Fibroblast of lung (primary cell): ENCODE data around the gene PDIA5. TPM values are rescaled to one million over a fixed set of nuclear protein-coding genes. Genes with fewer than 3 reads are reported as not detected.

ENCODE experiments used
- DNase-seq, 2 donors: peaks; one replicate each; pipeline versions ENCODE4 v3.0.0 to v3.0.0-alpha.2; 2010; ENCODE audit warnings: low read depth in 2 of 2
- H2AFZ ChIP-seq: 2 replicates; pipeline ENCODE4 v1.5.1; 2012; ENCODE audit warnings: low read length, control low read depth, inconsistent platforms
- H3K27ac ChIP-seq: 2 replicates; pipeline ENCODE4 v1.5.1; 2011; ENCODE audit warnings: low read length, control low read depth; ENCODE audit not compliant: insufficient read depth
- H3K27me3 ChIP-seq: 2 replicates; pipeline ENCODE4 v1.5.1; 2011; ENCODE audit warnings: mild to moderate bottlenecking, low read length; ENCODE audit not compliant: control insufficient read depth, insufficient read depth
- H3K36me3 ChIP-seq: 2 replicates; pipeline ENCODE4 v1.5.1; 2011; ENCODE audit warnings: low read length; ENCODE audit not compliant: control insufficient read depth, insufficient read depth
- H3K4me1 ChIP-seq: 2 replicates; pipeline ENCODE4 v1.5.1; 2011; ENCODE audit warnings: low read length; ENCODE audit not compliant: control insufficient read depth, insufficient read depth; ENCODE audit errors: extremely low read depth
- H3K4me2 ChIP-seq: 2 replicates; pipeline ENCODE4 v1.5.1; 2011; ENCODE audit warnings: low read length, control low read depth; ENCODE audit not compliant: insufficient read depth; ENCODE audit errors: extremely low read depth
- H3K4me3 ChIP-seq, 4 experiments: fragments of 200-600 bp in 1 of 4; sonication (generic) in 1 of 4; replicated peaks in 1 of 4; 2 replicates each; pipeline ENCODE4 v1.5.1; 2011 to 2016; ENCODE audit warnings: low read length in 4 of 4, low read depth in 3 of 4, mild to moderate bottlenecking in 3 of 4, control low read depth in 2 of 4, inconsistent platforms in 1 of 4, mixed read lengths in 1 of 4; ENCODE audit not compliant: insufficient read depth in 1 of 4; ENCODE audit errors: control extremely low read depth in 1 of 4
- H3K79me2 ChIP-seq: 2 replicates; pipeline ENCODE4 v1.5.1; 2012; ENCODE audit warnings: mild to moderate bottlenecking, low read length, inconsistent platforms; ENCODE audit not compliant: control insufficient read depth, insufficient read depth
- H3K9ac ChIP-seq: 2 replicates; pipeline ENCODE4 v1.5.1; 2011; ENCODE audit warnings: mild to moderate bottlenecking, low read length, control low read depth; ENCODE audit not compliant: insufficient read depth
- H3K9me3 ChIP-seq: 2 replicates; pipeline ENCODE4 v1.5.1; 2012; ENCODE audit warnings: low read depth, low read length; ENCODE audit not compliant: control insufficient read depth, insufficient read depth
- H4K20me1 ChIP-seq: 2 replicates; pipeline ENCODE4 v1.5.1; 2011; ENCODE audit warnings: low read length; ENCODE audit not compliant: control insufficient read depth, insufficient read depth; ENCODE audit errors: extremely low read depth
- EZH2 ChIP-seq: IDR thresholded peaks from 2 replicates; pipeline ENCODE4 v1.5.1; 2012; ENCODE audit warnings: low read length, control low read depth, mild to moderate bottlenecking; ENCODE audit errors: missing control alignments
- polyA plus RNA-seq, 2 donors: library from polyadenylated mRNA; depleted of rRNA in 1 of 2; stranded (reverse) in 1 of 2; unstranded in 1 of 2; fragments of >200 nt; gene quantifications; 2 replicates each; pipeline ENCODE4 v1.2.1, GENCODE V29; 2011 to 2012; ENCODE audit warnings: missing spikeins in 1 of 2
- total RNA-seq: library from RNA; depleted of rRNA; stranded (reverse); fragments of >200 nt; gene quantifications from 2 replicates; pipeline ENCODE4 v1.2.1, GENCODE V29; 2014
- TF ChIP-seq, protein P1 (sequence below), 2 donors: IDR thresholded peaks in 1 of 2; conservative IDR thresholded peaks in 1 of 2; 1 replicate in 1 of 2; 2 replicates in 1 of 2; pipeline ENCODE4 v1.5.1; 2011 to 2012; ENCODE audit warnings: low read length in 2 of 2, control low read depth in 1 of 2, inconsistent platforms in 1 of 2, low read depth in 1 of 2, mild to moderate bottlenecking in 1 of 2

PDIA5 gene
- total and polyA plus RNA-seq, 2 donors (not counting 1 experiment from before 2014, with no cell fraction given) = 27.9 to 51.4 TPM

DNA sequence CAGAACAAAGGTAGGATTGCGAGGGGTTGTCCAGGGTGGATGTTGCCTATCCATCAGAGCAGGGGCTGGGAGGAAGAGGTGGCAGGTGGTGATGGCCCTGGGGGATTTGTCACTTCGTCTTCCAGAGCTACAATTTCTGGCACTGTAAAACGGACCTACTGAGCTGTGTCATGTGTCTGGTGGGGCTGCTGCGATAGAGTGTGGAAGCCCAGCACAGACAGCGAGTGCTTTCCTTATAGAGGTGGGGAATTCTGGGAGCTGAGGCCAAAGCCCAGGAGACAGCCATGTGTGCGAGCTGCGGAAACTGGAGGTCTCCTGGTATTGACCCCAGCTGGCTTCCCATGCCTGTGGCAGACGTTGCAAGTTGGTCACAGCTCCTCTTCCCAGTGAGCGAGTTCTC, 73.7 kb downstream of the PDIA5 start:
- no peaks in the 10 kb centered on the region for H3K27me3 ChIP-seq
- H3K27ac ChIP-seq = no peak overlapping the region
- no peaks in the 10 kb centered on the region for H3K79me2 ChIP-seq
- H3K4me2 ChIP-seq = no peak overlapping the region
- no peak overlapping the region for H2AFZ ChIP-seq
- DNase-seq = no peak
- TF ChIP-seq EZH2 = no peak
- H3K36me3 ChIP-seq = peaks cover 12% of the 10 kb centered on the region
- no peaks in the 10 kb centered on the region for H3K9me3 ChIP-seq
- no peaks in the 10 kb centered on the region for H4K20me1 ChIP-seq
- no peak overlapping the region for H3K4me3 ChIP-seq
- H3K4me1 ChIP-seq = no peaks in the 10 kb centered on the region
- no peak overlapping the region for H3K9ac ChIP-seq

DNA sequence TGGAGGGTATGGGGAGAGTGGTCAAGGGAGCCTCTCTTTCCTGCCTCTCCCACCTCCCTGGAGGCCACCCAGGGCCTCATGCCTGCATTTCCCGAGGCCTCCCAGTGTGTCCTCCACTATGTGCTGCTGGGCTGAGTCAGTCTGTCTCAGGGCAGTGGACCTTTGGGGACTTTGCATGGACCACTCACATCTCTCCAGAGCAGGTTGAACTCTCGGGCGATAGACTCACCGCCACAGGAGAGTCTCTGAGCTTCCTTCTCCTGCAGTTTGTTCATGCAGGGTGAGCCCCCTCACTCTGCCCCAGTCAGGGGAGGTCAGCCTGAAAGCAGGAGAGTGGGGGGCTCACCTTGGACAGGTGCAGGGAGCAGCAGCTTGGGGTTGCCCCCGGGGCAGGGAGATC, 74.5 kb downstream of the PDIA5 start:
- Histone ChIP-seq H3K9ac (no peak overlapping the region), H3K9me3 (no peaks in the 10 kb centered on the region), H4K20me1 (no peaks in the 10 kb centered on the region), H3K4me2 (no peak overlapping the region), H3K36me3 (peaks cover 13% of the 10 kb centered on the region), H3K4me1 (no peaks in the 10 kb centered on the region), H3K27ac (no peak overlapping the region), H2AFZ (no peak overlapping the region), H3K79me2 (no peaks in the 10 kb centered on the region), H3K4me3 (no peak overlapping the region), H3K27me3 (no peaks in the 10 kb centered on the region)
- no peak for DNase-seq
- no peak for TF ChIP-seq EZH2
- TF ChIP-seq, protein P1, sequence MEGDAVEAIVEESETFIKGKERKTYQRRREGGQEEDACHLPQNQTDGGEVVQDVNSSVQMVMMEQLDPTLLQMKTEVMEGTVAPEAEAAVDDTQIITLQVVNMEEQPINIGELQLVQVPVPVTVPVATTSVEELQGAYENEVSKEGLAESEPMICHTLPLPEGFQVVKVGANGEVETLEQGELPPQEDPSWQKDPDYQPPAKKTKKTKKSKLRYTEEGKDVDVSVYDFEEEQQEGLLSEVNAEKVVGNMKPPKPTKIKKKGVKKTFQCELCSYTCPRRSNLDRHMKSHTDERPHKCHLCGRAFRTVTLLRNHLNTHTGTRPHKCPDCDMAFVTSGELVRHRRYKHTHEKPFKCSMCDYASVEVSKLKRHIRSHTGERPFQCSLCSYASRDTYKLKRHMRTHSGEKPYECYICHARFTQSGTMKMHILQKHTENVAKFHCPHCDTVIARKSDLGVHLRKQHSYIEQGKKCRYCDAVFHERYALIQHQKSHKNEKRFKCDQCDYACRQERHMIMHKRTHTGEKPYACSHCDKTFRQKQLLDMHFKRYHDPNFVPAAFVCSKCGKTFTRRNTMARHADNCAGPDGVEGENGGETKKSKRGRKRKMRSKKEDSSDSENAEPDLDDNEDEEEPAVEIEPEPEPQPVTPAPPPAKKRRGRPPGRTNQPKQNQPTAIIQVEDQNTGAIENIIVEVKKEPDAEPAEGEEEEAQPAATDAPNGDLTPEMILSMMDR (conservative IDR thresholded peaks at IDR 0.05 in 1 of 2, IDR thresholded peaks at IDR 0.05 in 1 of 2; ENCODE audit: low read depth in 1 of 2, low read length in 2 of 2) = no peak

DNA sequence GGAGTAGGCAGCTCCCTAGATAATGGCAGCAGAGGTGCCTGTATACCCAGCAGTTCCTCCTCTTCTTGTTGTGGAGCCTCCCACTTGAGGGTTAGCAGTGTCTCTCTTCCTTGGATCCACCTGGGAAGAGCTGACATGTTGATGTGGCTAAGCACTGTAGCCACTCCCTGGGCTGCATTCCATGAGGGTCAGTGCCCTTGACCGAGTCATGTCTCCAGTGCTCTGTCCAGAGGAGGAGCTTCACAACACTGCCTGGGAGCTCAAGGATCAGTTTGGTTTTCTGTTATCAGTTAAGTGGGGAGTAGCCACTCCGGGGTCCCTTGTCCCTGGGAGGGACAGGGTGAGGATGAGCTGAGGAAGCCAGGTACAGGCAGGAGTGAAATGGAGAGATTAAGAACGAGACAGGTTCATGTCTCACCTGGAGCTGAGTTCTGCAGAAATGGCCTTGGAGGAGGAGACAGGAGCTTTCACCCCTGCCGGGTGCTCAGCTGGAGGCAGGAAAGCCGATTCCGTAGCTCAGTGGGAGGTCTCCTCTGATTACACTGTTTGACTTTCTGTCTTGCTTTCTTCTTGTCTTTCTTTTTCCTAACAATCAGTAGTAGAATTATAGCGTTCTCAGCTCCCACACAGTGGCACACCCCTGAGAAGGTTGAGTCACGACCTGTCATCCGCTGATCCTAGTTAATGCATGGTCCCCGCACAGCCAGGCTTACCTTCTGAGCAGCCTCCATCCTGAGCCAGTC, 77.0 kb downstream of the PDIA5 start:
- Histone ChIP-seq H3K27me3 (no peaks in the 10 kb centered on the region), H4K20me1 (no peaks in the 10 kb centered on the region), H3K9ac (no peak overlapping the region), H3K4me3 (no peak overlapping the region), H3K4me1 (no peaks in the 10 kb centered on the region), H3K79me2 (no peaks in the 10 kb centered on the region), H3K27ac (no peak overlapping the region), H3K36me3 (peaks cover 15% of the 10 kb centered on the region), H3K9me3 (no peaks in the 10 kb centered on the region), H2AFZ (no peak overlapping the region), H3K4me2 (no peak overlapping the region)
- no peak for TF ChIP-seq EZH2
- TF ChIP-seq, protein P1 (conservative IDR thresholded peaks at IDR 0.05 in 1 of 2, IDR thresholded peaks at IDR 0.05 in 1 of 2; ENCODE audit: low read depth in 1 of 2, low read length in 2 of 2) = no peak
- no peak for DNase-seq
